ENCODE data around the gene ARFRP1. TPM values are rescaled to one million over a fixed set of nuclear protein-coding genes. Genes with fewer than 3 reads are reported as not detected.

Gene ARFRP1
- total and polyA plus RNA-seq, 2 of the 13 experiments (the other 11 are each of a cell fraction or from before 2014, with no cell fraction given): 32.0 to 51.1 TPM

DNA sequence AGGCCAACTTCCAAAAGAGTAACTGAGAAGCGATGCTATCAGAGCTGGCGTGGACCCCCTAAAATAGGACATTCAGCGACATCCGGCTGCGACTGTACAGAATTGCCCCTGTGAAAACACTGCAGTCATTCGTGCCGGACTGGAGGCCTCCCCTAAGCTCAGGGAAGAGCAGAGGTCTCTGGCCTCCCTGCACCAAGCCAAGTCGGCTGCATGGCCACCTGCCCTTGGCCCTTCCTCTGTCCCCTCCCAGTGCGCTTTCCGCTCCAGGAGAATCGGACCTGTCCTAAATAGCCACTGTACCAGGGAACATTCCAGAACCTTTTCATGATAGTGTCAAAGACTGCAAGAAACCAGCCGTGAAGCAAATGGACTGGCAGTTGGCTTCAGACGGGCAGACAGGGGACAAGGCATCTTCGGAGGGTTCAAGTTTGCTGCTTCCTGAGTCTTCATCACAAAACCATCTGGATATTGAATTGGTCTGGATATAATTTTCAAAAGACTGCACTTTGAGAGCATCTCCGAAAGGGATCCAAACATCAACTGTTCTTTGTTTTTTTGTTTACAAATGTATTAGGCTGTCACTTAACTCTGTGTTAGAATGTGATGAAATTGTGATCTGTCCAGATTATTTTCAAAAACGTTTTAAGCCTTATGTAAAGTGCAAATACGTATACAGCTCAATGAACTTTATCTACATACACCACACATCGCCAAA, 48.3 kb upstream of the ARFRP1 start:
- WGBS (ENCODE audit: low lambda C conversion rate): 61% methylated on average over 12 of the region's 18 CpGs
- no peaks in the 10 kb centered on the region for H3K79me2 ChIP-seq (ENCODE audit: insufficient read depth, low read length)
- ChIA-PET CTCF (ENCODE audit: low intra/inter-chr PET ratio, low total read pairs) (no interaction called here), POLR2A (interaction anchor here (0.7 to 2.0 kb wide), 3 partner anchors 13 to 141 kb away, joined by 3 to 5 read pairs (median 4); partner anchors contain the start of gene TPD52L2)
- H3K36me3 ChIP-seq (replicated peaks in 1 of 2; ENCODE audit: control insufficient read depth in 1 of 2, insufficient read depth in 2 of 2, low read length in 2 of 2): no peaks in the 10 kb centered on the region
- H3K4me3 ChIP-seq (replicated peaks in 1 of 3; ENCODE audit: insufficient read depth in 1 of 3, low read depth in 2 of 3, low read length in 3 of 3): no peak overlapping the region
- H3K9ac ChIP-seq (ENCODE audit: insufficient read depth, low read depth, low read length): no peak overlapping the region
- no peak overlapping the region for H2AFZ ChIP-seq (ENCODE audit: low read length)
- in situ Hi-C loops (cut with HindIII; ENCODE audit: extremely low pct_ligation_motif_present, low pct_unique_long_range_greater_than_20kb) (no loop called here), intact Hi-C loops (cut with micrococcal nuclease; ENCODE audit: unreplicated experiment) (no loop called here)
- peaks cover 29% of the 10 kb centered on the region for H3K4me1 ChIP-seq (ENCODE audit: insufficient read depth, low read length)
- BruUV-seq (replicated peaks): no TSS peak
- H3K4me2 ChIP-seq (ENCODE audit: low read depth, low read length): no peak overlapping the region
- FAIRE-seq (peak; percentile 21), DNase-seq (ENCODE audit: low spot score) (no peak), ATAC-seq (peak; percentile 24)
- no peaks in the 10 kb centered on the region for H4K20me1 ChIP-seq (ENCODE audit: insufficient read depth, low read length)
- no peaks in the 10 kb centered on the region for H3K9me3 ChIP-seq (ENCODE audit: low read length)
- peaks cover 0 to 3% of the 10 kb centered on the region in 2 experiments; a peak in 1 of 5 replicates for H3K27me3 ChIP-seq (ENCODE audit: control insufficient read depth in 1 of 2, insufficient read depth in 2 of 2, low read length in 2 of 2)
- no peak overlapping the region for H3K27ac ChIP-seq (ENCODE audit: extremely low read length, insufficient read depth, low read length)
- no peak for TF ChIP-seq HINFP (CRISPR knock-in tag; IDR thresholded peaks at IDR 0.05; ENCODE audit: low read depth)
- TF ChIP-seq NFE2L1 (CRISPR knock-in tag; IDR thresholded peaks at IDR 0.05; ENCODE audit: borderline replicate concordance): 0 out of 2 replicates have a peak, but pooled peaks have one; percentile 49
- TF ChIP-seq ZNF878 (CRISPR knock-in tag; IDR thresholded peaks at IDR 0.05): no peak
- no peak for TF ChIP-seq ZNF770 (CRISPR knock-in tag; IDR thresholded peaks at IDR 0.05)
- no peak for TF ChIP-seq RNF2 (conservative IDR thresholded peaks at IDR 0.05; ENCODE audit: low read depth)
- no peak for TF ChIP-seq MAFK (conservative IDR thresholded peaks at IDR 0.05 in 1 of 2, IDR thresholded peaks at IDR 0.05 in 1 of 2; ENCODE audit: low read length in 2 of 2)
- TF ChIP-seq ZNF607 (CRISPR knock-in tag; IDR thresholded peaks at IDR 0.05; ENCODE audit: borderline replicate concordance): no peak
- TF ChIP-seq, protein P1, sequence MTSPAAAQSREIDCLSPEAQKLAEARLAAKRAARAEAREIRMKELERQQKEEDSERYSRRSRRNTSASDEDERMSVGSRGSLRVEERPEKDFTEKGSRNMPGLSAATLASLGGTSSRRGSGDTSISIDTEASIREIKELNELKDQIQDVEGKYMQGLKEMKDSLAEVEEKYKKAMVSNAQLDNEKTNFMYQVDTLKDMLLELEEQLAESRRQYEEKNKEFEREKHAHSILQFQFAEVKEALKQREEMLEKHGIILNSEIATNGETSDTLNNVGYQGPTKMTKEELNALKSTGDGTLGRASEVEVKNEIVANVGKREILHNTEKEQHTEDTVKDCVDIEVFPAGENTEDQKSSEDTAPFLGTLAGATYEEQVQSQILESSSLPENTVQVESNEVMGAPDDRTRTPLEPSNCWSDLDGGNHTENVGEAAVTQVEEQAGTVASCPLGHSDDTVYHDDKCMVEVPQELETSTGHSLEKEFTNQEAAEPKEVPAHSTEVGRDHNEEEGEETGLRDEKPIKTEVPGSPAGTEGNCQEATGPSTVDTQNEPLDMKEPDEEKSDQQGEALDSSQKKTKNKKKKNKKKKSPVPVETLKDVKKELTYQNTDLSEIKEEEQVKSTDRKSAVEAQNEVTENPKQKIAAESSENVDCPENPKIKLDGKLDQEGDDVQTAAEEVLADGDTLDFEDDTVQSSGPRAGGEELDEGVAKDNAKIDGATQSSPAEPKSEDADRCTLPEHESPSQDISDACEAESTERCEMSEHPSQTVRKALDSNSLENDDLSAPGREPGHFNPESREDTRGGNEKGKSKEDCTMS (CRISPR knock-in tag; conservative IDR thresholded peaks at IDR 0.05): no peak
- no peak for TF ChIP-seq ZNF224 (CRISPR knock-in tag; IDR thresholded peaks at IDR 0.05)
- TF ChIP-seq DPF2 (CRISPR knock-in tag; IDR thresholded peaks at IDR 0.05; ENCODE audit: borderline replicate concordance, low read depth): no peak
- no peak for TF ChIP-seq XRCC5 (optimal IDR thresholded peaks at IDR 0.05; ENCODE audit: low read length)
- TF ChIP-seq SAFB2 (CRISPR knock-in tag; IDR thresholded peaks at IDR 0.05; ENCODE audit: borderline replicate concordance, low read depth): no peak
- TF ChIP-seq ZNF75D (CRISPR knock-in tag; IDR thresholded peaks at IDR 0.05; ENCODE audit: borderline replicate concordance): no peak
- TF ChIP-seq, protein P2, sequence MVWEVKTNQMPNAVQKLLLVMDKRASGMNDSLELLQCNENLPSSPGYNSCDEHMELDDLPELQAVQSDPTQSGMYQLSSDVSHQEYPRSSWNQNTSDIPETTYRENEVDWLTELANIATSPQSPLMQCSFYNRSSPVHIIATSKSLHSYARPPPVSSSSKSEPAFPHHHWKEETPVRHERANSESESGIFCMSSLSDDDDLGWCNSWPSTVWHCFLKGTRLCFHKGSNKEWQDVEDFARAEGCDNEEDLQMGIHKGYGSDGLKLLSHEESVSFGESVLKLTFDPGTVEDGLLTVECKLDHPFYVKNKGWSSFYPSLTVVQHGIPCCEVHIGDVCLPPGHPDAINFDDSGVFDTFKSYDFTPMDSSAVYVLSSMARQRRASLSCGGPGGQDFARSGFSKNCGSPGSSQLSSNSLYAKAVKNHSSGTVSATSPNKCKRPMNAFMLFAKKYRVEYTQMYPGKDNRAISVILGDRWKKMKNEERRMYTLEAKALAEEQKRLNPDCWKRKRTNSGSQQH (CRISPR knock-in tag; IDR thresholded peaks at IDR 0.05; ENCODE audit: low read depth): no peak
- TF ChIP-seq ZNF841 (CRISPR knock-in tag; IDR thresholded peaks at IDR 0.05; ENCODE audit: borderline replicate concordance): no peak
- no peak for TF ChIP-seq ZNF839 (CRISPR knock-in tag; IDR thresholded peaks at IDR 0.05; ENCODE audit: borderline replicate concordance)
- no peak for TF ChIP-seq KAT8 (CRISPR knock-in tag; IDR thresholded peaks at IDR 0.05)
